Gastroesophageal sphincter (tissue), 4 donors: ENCODE results near the gene C6orf141. TPM values are rescaled to one million over a fixed set of nuclear protein-coding genes. Genes with fewer than 3 reads are reported as not detected.

Source experiments
- ATAC-seq: fragments of 150-250 bp; one replicate; pipeline ENCODE4 v1.9.1; 2016; ENCODE audit warnings: mild to moderate bottlenecking, moderate library complexity
- H3K27ac ChIP-seq, 4 donors: fragments of 200-600 bp; sonication (generic) in 3 of 4; 1 replicate in 3 of 4; 2 replicates in 1 of 4; pipeline ENCODE4 v1.5.1; 2016 to 2019
- H3K27me3 ChIP-seq: fragments of 200-600 bp; sonication (generic); one replicate; pipeline ENCODE4 v1.5.1; 2019
- H3K36me3 ChIP-seq, 2 donors: fragments of 200-600 bp; sonication (generic); one replicate each; pipeline ENCODE4 v1.5.1; 2019; ENCODE audit warnings: control low read depth in 1 of 2
- H3K4me1 ChIP-seq, 3 donors: fragments of 200-600 bp; sonication (generic); 1 replicate in 2 of 3; 2 replicates in 1 of 3; pipeline ENCODE4 v1.5.1; 2016 to 2019; ENCODE audit warnings: control low read depth in 2 of 3
- H3K4me3 ChIP-seq, 2 donors: fragments of 200-600 bp; sonication (generic); one replicate each; pipeline ENCODE4 v1.5.1; 2019; ENCODE audit warnings: mild to moderate bottlenecking in 1 of 2, moderate library complexity in 1 of 2
- H3K9me3 ChIP-seq, 3 donors: fragments of 200-600 bp; sonication (generic); one replicate each; pipeline ENCODE4 v1.5.1; 2017 to 2019; ENCODE audit warnings: control low read depth in 2 of 3
- CTCF ChIP-seq, 4 experiments: fragments of 200-600 bp in 2 of 4; fragments of 450-650 bp in 2 of 4; sonication (generic) in 1 of 4; IDR thresholded peaks; one replicate each; pipeline ENCODE4 v1.5.1; 2017 to 2019; ENCODE audit warnings: antibody characterized with exemption in 4 of 4, mild to moderate bottlenecking in 2 of 4, moderate library complexity in 2 of 4
- EP300 ChIP-seq: sonication (generic); formaldehyde crosslinking; IDR thresholded peaks from one replicate; pipeline ENCODE4 v1.6.1; 2017; ENCODE audit warnings: antibody characterized with exemption, mild to moderate bottlenecking
- POLR2A ChIP-seq, 2 donors: fragments of 450-650 bp; IDR thresholded peaks; one replicate each; pipeline ENCODE4 v1.6.1; 2017; ENCODE audit warnings: antibody characterized with exemption in 2 of 2, mild to moderate bottlenecking in 2 of 2, moderate library complexity in 1 of 2
- POLR2AphosphoS5 ChIP-seq: sonication (generic); formaldehyde crosslinking; IDR thresholded peaks from one replicate; pipeline ENCODE4 v1.6.1; 2017; ENCODE audit warnings: antibody characterized with exemption
- WGBS, 2 donors: methylation state at CpG; one replicate each; pipeline ENCODE4 v1.1.5; 2018; ENCODE audit warnings: low coverage in 1 of 2; 5-methylcytosine and 5-hydroxymethylcytosine counted together
- total RNA-seq, 4 donors: library from RNA; depleted of rRNA; stranded (reverse); fragments of >200 nt; gene quantifications; one replicate each; pipeline ENCODE4 v1.1.0, GENCODE V29; 2016

C6orf141 gene
- total RNA-seq, 4 donors from 2014 or later: 1.6 to 2.6 (median 2.1) TPM

DNA sequence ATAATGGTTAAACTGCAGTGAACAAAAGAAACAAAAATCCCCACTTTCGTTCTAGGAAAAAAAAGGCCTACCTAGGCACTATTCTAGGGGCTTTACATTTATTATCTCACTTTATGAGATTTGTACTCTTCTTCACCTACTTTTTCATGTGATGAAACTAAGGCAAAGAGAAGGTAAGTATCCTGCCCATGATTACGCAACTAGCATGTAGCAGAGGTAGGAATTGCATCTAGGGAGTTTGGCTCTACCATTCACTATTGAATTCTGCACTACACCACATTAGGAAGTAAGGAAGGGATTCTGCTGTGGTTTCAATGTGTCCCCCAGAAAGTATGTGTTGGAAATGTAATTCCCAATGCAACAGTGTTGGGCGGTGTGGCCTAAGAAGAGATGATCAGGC lies 11.4 kb upstream of the C6orf141 start:
- Histone ChIP-seq H3K36me3 (no peaks in the 10 kb centered on the region), H3K9me3 (no peaks in the 10 kb centered on the region), H3K4me3 (no peak overlapping the region), H3K4me1 (no peaks in the 10 kb centered on the region), H3K27ac (no peak overlapping the region), H3K27me3 (no peaks in the 10 kb centered on the region)
- ATAC-seq: no peak
- no peak for TF ChIP-seq POLR2AphosphoS5
- TF ChIP-seq CTCF (IDR thresholded peaks at IDR 0.05): no peak
- no peak for TF ChIP-seq POLR2A (IDR thresholded peaks at IDR 0.05)
- TF ChIP-seq EP300: no peak
- 92 to 100% methylated on average over 1 to 3 of the region's 3 CpGs for WGBS, 2 donors

DNA sequence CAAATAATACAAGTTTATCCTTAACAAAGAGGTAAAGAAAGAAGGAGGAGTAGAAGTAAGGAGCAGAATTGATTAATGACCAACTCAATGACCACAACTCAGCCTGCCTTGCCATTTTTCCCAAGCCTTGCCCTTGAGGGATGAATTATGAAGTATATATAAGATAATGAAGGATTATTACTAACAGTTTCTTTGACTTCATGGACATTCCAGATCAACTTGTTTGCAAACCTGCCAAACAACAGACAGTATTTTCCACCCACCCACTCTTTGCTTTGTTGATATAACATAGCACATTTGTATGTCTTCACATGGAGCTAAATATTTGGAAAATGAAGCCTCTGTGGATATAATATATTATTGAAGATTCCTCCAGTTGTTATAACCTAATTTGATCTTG lies 9.9 kb upstream of the C6orf141 start:
- Histone ChIP-seq H3K9me3 (no peaks in the 10 kb centered on the region), H3K27me3 (no peaks in the 10 kb centered on the region), H3K36me3 (no peaks in the 10 kb centered on the region), H3K27ac (no peak overlapping the region), H3K4me1 (no peaks in the 10 kb centered on the region), H3K4me3 (no peak overlapping the region)
- ATAC-seq: no peak
- TF ChIP-seq POLR2A (IDR thresholded peaks at IDR 0.05) (no peak), EP300 (no peak), POLR2AphosphoS5 (no peak), CTCF (IDR thresholded peaks at IDR 0.05) (no peak)

- no peak for TF ChIP-seq POLR2AphosphoS5
- no peak for TF ChIP-seq POLR2A (IDR thresholded peaks at IDR 0.05)
- TF ChIP-seq CTCF (IDR thresholded peaks at IDR 0.05): no peak
- TF ChIP-seq EP300: no peak
- no peaks in the 10 kb centered on the region for H3K9me3 ChIP-seq
- H3K27me3 ChIP-seq: no peaks in the 10 kb centered on the region
- H3K36me3 ChIP-seq: no peaks in the 10 kb centered on the region
- no peaks in the 10 kb centered on the region for H3K4me1 ChIP-seq
- no peak overlapping the region for H3K27ac ChIP-seq
- H3K4me3 ChIP-seq: no peak overlapping the region
- WGBS, 2 donors: 18 to 21% methylated on average over 1 of the region's 1 CpG
- no peak for ATAC-seq
These were observed 9.2 kb upstream of the C6orf141 start for GRCh38 chr6:49541210-49541724.

DNA sequence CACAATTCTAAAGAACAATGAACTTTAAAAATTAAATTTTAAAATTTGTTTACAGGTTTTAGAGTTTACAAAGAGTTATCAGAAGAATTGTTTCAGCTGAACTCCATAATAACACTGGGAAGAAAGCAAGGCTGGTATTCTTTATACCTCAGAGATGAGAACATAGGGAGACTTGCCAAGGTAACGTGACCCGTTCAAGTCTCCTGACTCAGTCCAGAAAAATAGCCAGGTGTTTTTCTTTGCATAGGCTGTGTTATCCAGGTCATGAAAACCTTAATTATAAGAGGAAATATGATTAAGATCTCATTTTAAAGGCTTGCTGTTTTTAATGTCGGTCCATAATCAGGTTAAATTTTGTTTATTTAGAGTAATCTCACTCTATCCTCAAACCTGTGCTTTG lies 8.5 kb upstream of the C6orf141 start:
- H3K27ac ChIP-seq: no peak overlapping the region
- 56 to 63% methylated on average over 2 to 3 of the region's 3 CpGs for WGBS, 2 donors
- H3K9me3 ChIP-seq: no peaks in the 10 kb centered on the region
- H3K27me3 ChIP-seq: no peaks in the 10 kb centered on the region
- no peak overlapping the region for H3K4me3 ChIP-seq
- no peak for ATAC-seq
- no peaks in the 10 kb centered on the region for H3K4me1 ChIP-seq
- TF ChIP-seq CTCF (IDR thresholded peaks at IDR 0.05) (no peak), POLR2A (IDR thresholded peaks at IDR 0.05) (no peak), EP300 (no peak), POLR2AphosphoS5 (no peak)
- H3K36me3 ChIP-seq: no peaks in the 10 kb centered on the region

DNA sequence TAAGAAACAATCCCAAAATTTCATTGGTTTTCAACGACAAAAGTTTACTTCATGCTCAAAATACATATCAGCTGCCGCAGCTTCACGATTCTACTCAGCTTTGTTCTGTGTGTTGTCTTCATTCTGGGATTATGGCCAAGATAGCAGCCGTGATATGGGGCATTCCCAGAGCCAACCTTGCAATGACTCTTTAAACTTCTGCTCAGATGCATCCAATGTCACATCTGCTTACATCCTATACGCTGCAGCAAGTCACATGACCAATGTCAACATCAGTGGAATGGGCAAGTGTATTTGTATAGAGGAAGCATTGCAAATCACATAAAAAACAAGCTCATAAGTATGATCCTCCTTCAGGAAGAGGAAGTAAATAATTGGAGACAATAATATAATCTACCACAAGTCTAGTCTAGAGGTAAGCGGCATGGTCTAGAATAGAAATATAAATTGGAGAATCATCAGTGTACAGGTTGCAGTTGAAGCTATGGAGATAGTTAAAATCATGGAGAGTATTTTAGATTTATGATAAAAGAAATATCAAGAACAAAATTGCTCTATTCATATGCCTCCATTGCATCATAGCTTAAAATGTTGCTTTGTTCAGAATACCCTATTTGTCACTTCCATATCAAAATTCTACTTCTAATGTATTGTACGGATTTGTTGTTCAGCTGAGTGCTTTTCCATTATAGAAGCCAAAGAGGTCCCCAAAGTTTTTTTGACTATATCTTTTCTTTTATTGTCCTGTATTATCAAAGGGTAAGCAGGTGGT lies 7.2 kb upstream of the C6orf141 start:
- TF ChIP-seq POLR2AphosphoS5 (no peak), POLR2A (IDR thresholded peaks at IDR 0.05) (no peak), EP300 (no peak), CTCF (IDR thresholded peaks at IDR 0.05) (no peak)
- Histone ChIP-seq H3K4me1 (no peaks in the 10 kb centered on the region), H3K27ac (no peak overlapping the region), H3K4me3 (no peak overlapping the region), H3K9me3 (no peaks in the 10 kb centered on the region), H3K36me3 (no peaks in the 10 kb centered on the region), H3K27me3 (no peaks in the 10 kb centered on the region)
- 72 to 73% methylated on average over 6 to 7 of the region's 7 CpGs for WGBS, 2 donors
- ATAC-seq: no peak
